K562 (cell line): ENCODE measurements around the gene DND1. TPM values are rescaled to one million over a fixed set of nuclear protein-coding genes. Genes with fewer than 3 reads are reported as not detected.

ENCODE experiments used
- ELF1 ChIP-seq: fragments of 200-800 bp; sonication (Bioruptor generic); IDR thresholded peaks from 2 replicates; pipeline ENCODE4 v1.6.1; 2016; ENCODE audit warnings: missing genetic modification characterization, missing compliant biosample characterization
- HLTF ChIP-seq: fragments of 450-650 bp; IDR thresholded peaks from 2 replicates; pipeline ENCODE4 v1.6.1; 2016
- NFIC ChIP-seq: fragments of 450-650 bp; IDR thresholded peaks from 2 replicates; pipeline ENCODE4 v1.6.1; 2017; ENCODE audit warnings: mild to moderate bottlenecking, inconsistent platforms
- POLR2AphosphoS2 ChIP-seq: IDR thresholded peaks from 2 replicates; pipeline ENCODE4 v1.6.1; 2012; ENCODE audit warnings: low read length, improper control_type of control experiment
- RBBP5 ChIP-seq: fragments of 200-600 bp; sonication (generic); IDR thresholded peaks from 2 replicates; pipeline ENCODE4 v1.6.1; 2012; ENCODE audit warnings: borderline replicate concordance, mild to moderate bottlenecking, low read length, control low read depth, inconsistent platforms; ENCODE audit not compliant: insufficient read depth, poor library complexity, severe bottlenecking
- RBFOX2 ChIP-seq: fragments of 200-400 bp; formaldehyde crosslinking; IDR thresholded peaks from 2 replicates; pipeline ENCODE4 v1.6.1; 2017; ENCODE audit warnings: low read depth, mild to moderate bottlenecking, low read length, moderate library complexity
- SMARCE1 ChIP-seq: fragments of 450-650 bp; IDR thresholded peaks from 2 replicates; pipeline ENCODE4 v1.7.1; 2016; ENCODE audit warnings: mild to moderate bottlenecking
- STAG1 ChIP-seq: sonication (generic); formaldehyde crosslinking; IDR thresholded peaks from 2 replicates; pipeline ENCODE4 v1.5.0; 2020; ENCODE audit warnings: missing genetic modification reagents, borderline replicate concordance
- ZNF232 ChIP-seq: sonication (generic); formaldehyde crosslinking; IDR thresholded peaks from 2 replicates; pipeline ENCODE4 v1.8.0; 2022; ENCODE audit warnings: mild to moderate bottlenecking, missing genetic modification reagents
- polyA plus RNA-seq, 8 experiments: library from polyadenylated mRNA; depleted of rRNA in 4 of 8; stranded (reverse) in 5 of 8; unstranded in 3 of 8; fragments of >200 nt; fragmentation: Nextera tagmentation in 2 of 8; fragmentation: Illumina TruSeq in 1 of 8; extraction: Ambion mirVana in 2 of 8; extraction: Trizol in 1 of 8; gene quantifications; 2 replicates each; pipeline versions ENCODE4 v1.2.1 to v1.2.3, GENCODE V29; 2011 to 2014; ENCODE audit warnings: inconsistent platforms in 1 of 8, missing spikeins in 1 of 8
- total RNA-seq, 7 experiments: library from RNA; depleted of rRNA in 6 of 7; stranded (reverse); fragments of >200 nt in 6 of 7; fragmentation: Illumina TruSeq in 2 of 7; extraction: Trizol in 2 of 7; gene quantifications; 2 replicates each; pipeline versions ENCODE4 v1.2.1 to v1.2.3, GENCODE V29; 2011 to 2021; ENCODE audit warnings: low replicate concordance in 1 of 7
- TF ChIP-seq, protein P1 (sequence below): fragments of 450-650 bp; formaldehyde crosslinking; IDR thresholded peaks from 2 replicates; pipeline ENCODE4 v1.4.0; 2020; ENCODE audit warnings: mild to moderate bottlenecking, moderate library complexity

DND1 gene
- total and polyA plus RNA-seq, 9 of the 15 experiments (the other 6 are each of a cell fraction or from before 2014, with no cell fraction given) = 0.37 to 2.0 (median 0.90) TPM; not detected in 3

- TF ChIP-seq NFIC = peak; percentile 32; the same call in 1 of the 2 replicates
- peak; percentile 96 for TF ChIP-seq ELF1
- TF ChIP-seq, protein P1, sequence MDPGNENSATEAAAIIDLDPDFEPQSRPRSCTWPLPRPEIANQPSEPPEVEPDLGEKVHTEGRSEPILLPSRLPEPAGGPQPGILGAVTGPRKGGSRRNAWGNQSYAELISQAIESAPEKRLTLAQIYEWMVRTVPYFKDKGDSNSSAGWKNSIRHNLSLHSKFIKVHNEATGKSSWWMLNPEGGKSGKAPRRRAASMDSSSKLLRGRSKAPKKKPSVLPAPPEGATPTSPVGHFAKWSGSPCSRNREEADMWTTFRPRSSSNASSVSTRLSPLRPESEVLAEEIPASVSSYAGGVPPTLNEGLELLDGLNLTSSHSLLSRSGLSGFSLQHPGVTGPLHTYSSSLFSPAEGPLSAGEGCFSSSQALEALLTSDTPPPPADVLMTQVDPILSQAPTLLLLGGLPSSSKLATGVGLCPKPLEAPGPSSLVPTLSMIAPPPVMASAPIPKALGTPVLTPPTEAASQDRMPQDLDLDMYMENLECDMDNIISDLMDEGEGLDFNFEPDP (CRISPR knock-in tag) = no peak
- TF ChIP-seq RBFOX2 = peak; percentile 97
- peak; percentile 78 for TF ChIP-seq RBBP5
- peak; percentile 93 for TF ChIP-seq HLTF
- TF ChIP-seq POLR2AphosphoS2 = no peak
- TF ChIP-seq SMARCE1 = peak; percentile 46
- TF ChIP-seq ZNF232 (CRISPR knock-in tag) = no peak
- TF ChIP-seq STAG1 (CRISPR knock-in tag) = no peak
These were observed 17.9 kb upstream of the DND1 start, which contains the start of the genes HARS1 and HARS2 (continued) for GRCh38 chr5:140690941-140691924.
